HepG2 (cell line): ENCODE measurements around the gene XXYLT1.

ENCODE experiments used
- MYC ChIP-seq: sonication (generic); formaldehyde crosslinking; IDR thresholded peaks from 2 replicates; pipeline ENCODE4 v1.9.0; 2021; ENCODE audit warnings: missing genetic modification reagents, borderline replicate concordance
- POLR2AphosphoS5 ChIP-seq: IDR thresholded peaks from 2 replicates; pipeline ENCODE4 v1.6.1; 2012; ENCODE audit warnings: low read depth, low read length
- TAF15 ChIP-seq: fragments of 200-400 bp; formaldehyde crosslinking; IDR thresholded peaks from one replicate; pipeline ENCODE4 v1.6.1; 2018; ENCODE audit warnings: mild to moderate bottlenecking, low read depth, low read length; ENCODE audit not compliant: poor library complexity, severe bottlenecking
- ZMYM4 ChIP-seq: sonication (generic); formaldehyde crosslinking; IDR thresholded peaks from 2 replicates; pipeline ENCODE4 v1.8.1; 2023; ENCODE audit warnings: mild to moderate bottlenecking, missing genetic modification reagents
- ZNF598 ChIP-seq: sonication (generic); formaldehyde crosslinking; IDR thresholded peaks from 2 replicates; pipeline ENCODE4 v1.5.1; 2020; ENCODE audit warnings: mild to moderate bottlenecking, missing genetic modification reagents, borderline replicate concordance
- ZNF670 ChIP-seq: sonication (generic); formaldehyde crosslinking; IDR thresholded peaks from 2 replicates; pipeline ENCODE4 v1.8.0; 2022; ENCODE audit warnings: mild to moderate bottlenecking, missing genetic modification reagents, borderline replicate concordance

GRCh38 chr3:195102609-195103467, 168.1 kb downstream of the XXYLT1 start:
- TF ChIP-seq ZMYM4 (no peak), ZNF598 (CRISPR knock-in tag) (no peak), POLR2AphosphoS5 (no peak), TAF15 (no peak), ZNF670 (CRISPR knock-in tag) (no peak), MYC (CRISPR knock-in tag) (no peak)
